IMR-90 (cell line): ENCODE results near the gene ZNF469. TPM values are rescaled to one million over a fixed set of nuclear protein-coding genes. Genes with fewer than 3 reads are reported as not detected.

Experiments
- ATAC-seq: fragments of 200-7000 bp; cut with Tn5 transposase; 2 replicates; pipeline ENCODE4 v1.9.1; 2020; ENCODE audit warnings: low read depth, mild to moderate bottlenecking, moderate library complexity
- BruUV-seq: library from RNA; stranded (reverse); fragments of 400-500 nt; replicated peaks from 2 replicates; lab custom pipeline; 2021; lab: Mats Ljungman, UMichigan
- CTCF ChIA-PET: fragments of 300-600 bp; formaldehyde crosslinking; extraction: SDS; loops from one replicate; lab custom pipeline; 2021; ENCODE audit warnings: antibody characterized with exemption; lab: Yijun Ruan, JAX
- POLR2A ChIA-PET: fragments of 300-600 bp; sonication (Branson Sonifier 250); formaldehyde crosslinking; loops from one replicate; lab custom pipeline; 2022; ENCODE audit warnings: antibody characterized with exemption; ENCODE audit not compliant: unreplicated experiment; lab: Charles Lee
- DNase-seq: peaks from one replicate; pipeline ENCODE4 v3.0.0; 2013
- H2AFZ ChIP-seq: replicated peaks from 2 replicates; pipeline ENCODE3; 2013; ENCODE audit warnings: low read length, mild to moderate bottlenecking; ENCODE audit not compliant: poor library complexity
- H2AK5ac ChIP-seq: 2 replicates; pipeline ENCODE4 v1.6.1; 2013; ENCODE audit warnings: low read depth, low read length, inconsistent platforms
- H2AK9ac ChIP-seq: replicated peaks from 2 replicates; pipeline ENCODE3; 2013; ENCODE audit warnings: mild to moderate bottlenecking, low read depth, low read length, moderate library complexity; ENCODE audit not compliant: poor library complexity
- H2BK120ac ChIP-seq: 2 replicates; pipeline ENCODE4 v1.6.1; 2013; ENCODE audit warnings: low read depth, low read length, inconsistent platforms
- H2BK15ac ChIP-seq: 3 replicates; pipeline ENCODE4 v1.6.1; 2013; ENCODE audit warnings: low read depth, low read length, inconsistent platforms
- H2BK20ac ChIP-seq: 2 replicates; pipeline ENCODE4 v1.6.1; 2013; ENCODE audit warnings: low read depth, mild to moderate bottlenecking, inconsistent platforms, low read length, moderate library complexity
- H2BK5ac ChIP-seq: 2 replicates; pipeline ENCODE4 v1.6.1; 2013; ENCODE audit warnings: mild to moderate bottlenecking, low read depth, low read length, inconsistent platforms; ENCODE audit not compliant: poor library complexity, severe bottlenecking
- H3K14ac ChIP-seq: replicated peaks from 2 replicates; pipeline ENCODE4 v1.6.1; 2013; ENCODE audit warnings: low read depth, low read length, inconsistent platforms
- H3K18ac ChIP-seq: 2 replicates; pipeline ENCODE4 v1.6.1; 2013; ENCODE audit warnings: low read depth, low read length, control low read depth
- H3K23ac ChIP-seq: 2 replicates; pipeline ENCODE4 v1.6.1; 2013; ENCODE audit warnings: low read depth, low read length, inconsistent platforms
- H3K27ac ChIP-seq: 2 replicates; pipeline ENCODE4 v1.5.1; 2013; ENCODE audit warnings: mild to moderate bottlenecking, control low read depth, low read length; ENCODE audit not compliant: insufficient read depth
- H3K27me3 ChIP-seq: 2 replicates; pipeline ENCODE4 v1.6.1; 2013; ENCODE audit warnings: low read length; ENCODE audit not compliant: control insufficient read depth, insufficient read depth
- H3K36me3 ChIP-seq: 2 replicates; pipeline ENCODE4 v1.6.1; 2013; ENCODE audit warnings: low read length, mixed read lengths; ENCODE audit not compliant: control insufficient read depth, insufficient read depth
- H3K4ac ChIP-seq: 2 replicates; pipeline ENCODE4 v1.6.1; 2013; ENCODE audit warnings: low read depth, low read length, inconsistent platforms
- H3K4me1 ChIP-seq: 2 replicates; pipeline ENCODE4 v1.6.1; 2013; ENCODE audit warnings: low read length, mixed read lengths; ENCODE audit not compliant: control insufficient read depth, insufficient read depth
- H3K4me2 ChIP-seq: 2 replicates; pipeline ENCODE4 v1.6.1; 2013; ENCODE audit warnings: low read depth, mild to moderate bottlenecking, control low read depth, low read length, moderate library complexity
- H3K4me3 ChIP-seq: 2 replicates; pipeline ENCODE4 v1.5.1; 2013; ENCODE audit warnings: low read depth, mild to moderate bottlenecking, control low read depth, low read length, moderate library complexity; ENCODE audit not compliant: insufficient read depth
- H3K56ac ChIP-seq: 2 replicates; pipeline ENCODE4 v1.6.1; 2013; ENCODE audit warnings: low read length, inconsistent platforms; ENCODE audit not compliant: insufficient read depth; ENCODE audit errors: extremely low read depth
- H3K79me1 ChIP-seq, 2 experiments: 2 replicates each; pipeline ENCODE4 v1.6.1; 2013; ENCODE audit warnings: low read length in 2 of 2, inconsistent platforms in 1 of 2, low read depth in 1 of 2
- H3K9ac ChIP-seq: 2 replicates; pipeline ENCODE4 v1.6.1; 2013; ENCODE audit warnings: low read depth, low read length, control low read depth
- H3K9me1 ChIP-seq: 2 replicates; pipeline ENCODE4 v1.6.1; 2013; ENCODE audit warnings: low read length, inconsistent platforms; ENCODE audit not compliant: insufficient read depth
- H3K9me3 ChIP-seq: 2 replicates; pipeline ENCODE4 v1.6.1; 2013; ENCODE audit warnings: low read length; ENCODE audit not compliant: control insufficient read depth, insufficient read depth
- H4K20me1 ChIP-seq: 2 replicates; pipeline ENCODE4 v1.6.1; 2013; ENCODE audit warnings: low read length, inconsistent platforms; ENCODE audit not compliant: insufficient read depth
- H4K5ac ChIP-seq: 2 replicates; pipeline ENCODE4 v1.6.1; 2013; ENCODE audit warnings: mild to moderate bottlenecking, low read depth, low read length, control low read depth
- H4K8ac ChIP-seq, 2 experiments: 2 replicates each; pipeline ENCODE4 v1.6.1; 2013; ENCODE audit warnings: low read depth in 2 of 2, low read length in 2 of 2, control low read depth in 1 of 2, inconsistent platforms in 1 of 2
- H4K91ac ChIP-seq: 2 replicates; pipeline ENCODE4 v1.6.1; 2013; ENCODE audit warnings: low read depth, low read length, inconsistent platforms; ENCODE audit not compliant: insufficient read depth
- CEBPB ChIP-seq: IDR thresholded peaks from 2 replicates; pipeline ENCODE4 v1.6.1; 2012; ENCODE audit warnings: low read depth, low read length, improper control_type of control experiment
- CHD1 ChIP-seq: IDR thresholded peaks from 2 replicates; pipeline ENCODE4 v1.6.1; 2012; ENCODE audit warnings: low read depth, low read length, improper control_type of control experiment
- ELK1 ChIP-seq: fragments of 150-350 bp; IDR thresholded peaks from 2 replicates; pipeline ENCODE4 v1.6.1; 2016; ENCODE audit warnings: low read depth, mild to moderate bottlenecking, low read length, moderate library complexity, borderline replicate concordance
- MAFK ChIP-seq: IDR thresholded peaks from 2 replicates; pipeline ENCODE4 v1.6.1; 2012; ENCODE audit warnings: low read depth, low read length, improper control_type of control experiment
- MAZ ChIP-seq: IDR thresholded peaks from 2 replicates; pipeline ENCODE4 v1.6.1; 2012; ENCODE audit warnings: low read depth, mild to moderate bottlenecking, low read length, improper control_type of control experiment, moderate library complexity, borderline replicate concordance
- POLR2A ChIP-seq: IDR thresholded peaks from 2 replicates; pipeline ENCODE4 v1.6.1; 2012; ENCODE audit warnings: mild to moderate bottlenecking, low read depth, low read length
- SMC3 ChIP-seq: fragments of 150-350 bp; IDR thresholded peaks from 2 replicates; pipeline ENCODE4 v1.6.1; 2016; ENCODE audit warnings: low read depth, mild to moderate bottlenecking, antibody characterized with exemption, low read length, moderate library complexity
- USF2 ChIP-seq: fragments of 150-350 bp; IDR thresholded peaks from 2 replicates; pipeline ENCODE4 v1.6.1; 2017; ENCODE audit warnings: mild to moderate bottlenecking, antibody characterized with exemption, low read length, low read depth
- WGBS, 2 experiments: methylation state at CpG; one replicate each; pipeline versions ENCODE4 v1.1.5 to v1.1.7; 2013; ENCODE audit warnings: missing lambda C conversion rate in 2 of 2; ENCODE audit not compliant: insufficient read length in 1 of 2; ENCODE audit errors: extremely low coverage in 2 of 2; 5-methylcytosine and 5-hydroxymethylcytosine counted together
- dilution Hi-C: fragments of 300-500 bp; cut with HindIII; formaldehyde crosslinking; loops from one replicate; pipeline ENCODE4 v1.14.3; 2018; ENCODE audit warnings: low sequenced_read_pairs; ENCODE audit not compliant: unreplicated experiment
- in situ Hi-C: fragments of 300-500 bp; cut with MboI; formaldehyde crosslinking; loops from 3 replicates; pipeline ENCODE4 v1.14.3; 2019; ENCODE audit warnings: low sequenced_read_pairs, inconsistent platforms, mixed read lengths
- intact Hi-C: fragments of 100-400 bp; cut with micrococcal nuclease; formaldehyde crosslinking; loops from 2 replicates; pipeline ENCODE4 v1.10.0; 2022
- polyA plus RNA-seq, 3 experiments: library from polyadenylated mRNA; depleted of rRNA; stranded (reverse); fragments of >200 nt; gene quantifications; 2 replicates each; pipeline ENCODE4 v1.2.3, GENCODE V29; 2012; ENCODE audit warnings: low replicate concordance in 1 of 3
- total RNA-seq: library from RNA; depleted of rRNA; stranded (reverse); fragments of >200 nt; gene quantifications from 2 replicates; pipeline ENCODE4 v1.2.3, GENCODE V29; 2012

ZNF469 gene
- total and polyA plus RNA-seq, 2 of the 4 experiments (the other 2 are of a cell fraction) = 1.1 to 13.3 TPM

GRCh38 chr16:88380099-88380498, 2.7 kb upstream of the ZNF469 start:
- H3K4me3 ChIP-seq = no peak overlapping the region
- H3K23ac ChIP-seq = no peak overlapping the region
- 59% methylated on average over 7 of the region's 7 CpGs; no CpG with 5 or more reads in 1 of the 2 experiments for WGBS, 2 experiments
- H3K56ac ChIP-seq = no peak overlapping the region
- no peak overlapping the region for H3K18ac ChIP-seq
- DNase-seq = no peak
- peak overlapping the region; percentile 4 for H3K14ac ChIP-seq
- no peak overlapping the region for H2BK120ac ChIP-seq
- H4K8ac ChIP-seq = no peak overlapping the region
- BruUV-seq = no TSS peak
- no peak overlapping the region for H2BK5ac ChIP-seq
- no peak overlapping the region for H2AFZ ChIP-seq
- H3K9me1 ChIP-seq = peaks cover 32% of the 10 kb centered on the region
- dilution Hi-C loops = no loop called here
- intact Hi-C loops = loop anchor here (10.0 kb wide), 4 partner anchors 135 to 425 kb away; partner anchors contain the start of gene BANP
- H2AK9ac ChIP-seq = no peak overlapping the region
- peak overlapping the region; percentile 78 for H2AK5ac ChIP-seq
- no peak overlapping the region; the same call in 1 of the 2 replicates for H4K91ac ChIP-seq
- no peak for ATAC-seq
- H4K20me1 ChIP-seq = peaks cover 12% of the 10 kb centered on the region
- H3K27ac ChIP-seq = no peak overlapping the region
- ChIA-PET POLR2A (no interaction called here), CTCF (interaction anchor here (1.3 kb wide), 1 partner anchor 48 kb away, joined by 3 read pairs; no protein-coding TSS in a partner anchor)
- in situ Hi-C loops = loop anchor here (5.0 kb wide), 1 partner anchor 183 kb away; no protein-coding TSS in a partner anchor
- TF ChIP-seq CEBPB = no peak
- no peak for TF ChIP-seq MAZ
- no peak for TF ChIP-seq ELK1
- TF ChIP-seq POLR2A = no peak
- TF ChIP-seq SMC3 = no peak
- no peak for TF ChIP-seq CHD1
- TF ChIP-seq USF2 = no peak
- TF ChIP-seq MAFK = no peak
- H3K36me3 ChIP-seq = peaks cover 6% of the 10 kb centered on the region; the same call in 1 of the 2 replicates
- H3K79me1 ChIP-seq = peaks cover 3 to 40% of the 10 kb centered on the region in 2 experiments; a peak in 3 of 4 replicates
- H3K9ac ChIP-seq = no peak overlapping the region
- H3K4me2 ChIP-seq = no peak overlapping the region
- H3K27me3 ChIP-seq = no peaks in the 10 kb centered on the region
- no peak overlapping the region for H2BK20ac ChIP-seq
- no peak overlapping the region for H4K5ac ChIP-seq
- peak overlapping the region; percentile 82; the same call in 1 of the 2 replicates for H3K4ac ChIP-seq
- H3K9me3 ChIP-seq = no peaks in the 10 kb centered on the region
- H2BK15ac ChIP-seq = no peak overlapping the region
- peaks cover 19% of the 10 kb centered on the region for H3K4me1 ChIP-seq
